ENCODE data around the gene CEP126.

CEP126 gene

DNA sequence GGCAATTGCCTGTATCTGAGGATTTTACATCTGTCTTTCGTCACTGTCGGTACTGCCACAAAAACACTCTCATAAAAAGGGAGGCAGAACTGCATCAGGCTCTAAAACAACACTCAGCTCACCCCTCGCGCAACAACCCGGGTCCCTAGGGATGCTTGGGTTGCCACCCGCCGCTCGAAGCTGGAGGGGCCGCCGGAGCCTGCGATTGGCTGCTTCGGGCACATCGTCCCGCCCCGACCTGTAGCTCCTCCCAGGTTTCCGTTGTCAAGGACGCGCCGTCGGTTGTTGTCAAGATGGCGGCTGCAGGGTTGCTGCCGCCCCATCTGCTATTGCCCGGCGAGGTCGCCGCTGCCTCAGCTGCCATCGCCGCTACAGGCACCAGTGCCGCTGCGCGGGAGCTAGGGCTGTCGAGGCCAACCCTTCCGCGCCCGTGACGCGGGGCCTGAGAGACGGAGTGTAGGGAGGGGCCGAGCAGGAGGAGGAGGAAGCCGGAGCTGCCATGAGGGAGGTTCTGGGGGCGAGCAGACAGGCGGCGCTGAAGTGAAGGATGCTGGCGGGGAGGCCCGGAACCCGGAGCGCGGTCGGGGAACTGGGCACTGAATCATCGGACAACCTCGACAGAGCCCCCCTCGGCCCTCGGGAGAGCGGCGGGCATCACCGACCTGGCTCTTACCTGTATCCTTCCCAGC, at the start of gene CEP126:
CEP126 (plus strand) TSS at position 273 of the 689 bp plus-strand sequence; CDS start at position 548, 275 bp downstream.
- Histone ChIP-seq H3K36me3 (no peaks in the 10 kb centered on the region), H3K27me3 (peaks cover 35% of the 10 kb centered on the region), H3K4me1 (ENCODE audit: control insufficient read depth in 1 of 2, insufficient read depth in 1 of 2, low read depth in 1 of 2, low read length in 1 of 2) (peaks cover 7 to 17% of the 10 kb centered on the region in 2 experiments), H3K27ac (no peak within 1 kb of the TSS), H3K9me3 (no peaks in the 10 kb centered on the region), H3K4me3 (ENCODE audit: low read depth in 1 of 2, low read length in 1 of 2) (peak within 1 kb of the TSS; percentile 54 to 63)
- TF ChIP-seq, protein P1, sequence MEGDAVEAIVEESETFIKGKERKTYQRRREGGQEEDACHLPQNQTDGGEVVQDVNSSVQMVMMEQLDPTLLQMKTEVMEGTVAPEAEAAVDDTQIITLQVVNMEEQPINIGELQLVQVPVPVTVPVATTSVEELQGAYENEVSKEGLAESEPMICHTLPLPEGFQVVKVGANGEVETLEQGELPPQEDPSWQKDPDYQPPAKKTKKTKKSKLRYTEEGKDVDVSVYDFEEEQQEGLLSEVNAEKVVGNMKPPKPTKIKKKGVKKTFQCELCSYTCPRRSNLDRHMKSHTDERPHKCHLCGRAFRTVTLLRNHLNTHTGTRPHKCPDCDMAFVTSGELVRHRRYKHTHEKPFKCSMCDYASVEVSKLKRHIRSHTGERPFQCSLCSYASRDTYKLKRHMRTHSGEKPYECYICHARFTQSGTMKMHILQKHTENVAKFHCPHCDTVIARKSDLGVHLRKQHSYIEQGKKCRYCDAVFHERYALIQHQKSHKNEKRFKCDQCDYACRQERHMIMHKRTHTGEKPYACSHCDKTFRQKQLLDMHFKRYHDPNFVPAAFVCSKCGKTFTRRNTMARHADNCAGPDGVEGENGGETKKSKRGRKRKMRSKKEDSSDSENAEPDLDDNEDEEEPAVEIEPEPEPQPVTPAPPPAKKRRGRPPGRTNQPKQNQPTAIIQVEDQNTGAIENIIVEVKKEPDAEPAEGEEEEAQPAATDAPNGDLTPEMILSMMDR (IDR thresholded peaks at IDR 0.05) = no peak

- H3K27ac ChIP-seq = no peak overlapping the region
- no peaks in the 10 kb centered on the region for H3K27me3 ChIP-seq
- TF ChIP-seq, protein P1 (IDR thresholded peaks at IDR 0.05) = no peak
- no peak overlapping the region for H3K4me3 ChIP-seq (ENCODE audit: low read depth in 1 of 2, low read length in 1 of 2)
- H3K4me1 ChIP-seq (ENCODE audit: control insufficient read depth in 1 of 2, insufficient read depth in 1 of 2, low read depth in 1 of 2, low read length in 1 of 2) = no peaks in the 10 kb centered on the region
- no peaks in the 10 kb centered on the region for H3K9me3 ChIP-seq
- no peaks in the 10 kb centered on the region for H3K36me3 ChIP-seq
These were observed 48.0 kb upstream of the CEP126 start for GRCh38 chr11:101866619-101867491.

GRCh38 chr11:101867951-101868350, 46.9 kb upstream of the CEP126 start:
- Histone ChIP-seq H3K36me3 (no peaks in the 10 kb centered on the region), H3K4me3 (ENCODE audit: low read depth in 1 of 2, low read length in 1 of 2) (no peak overlapping the region), H3K27me3 (no peaks in the 10 kb centered on the region), H3K27ac (no peak overlapping the region), H3K4me1 (ENCODE audit: control insufficient read depth in 1 of 2, insufficient read depth in 1 of 2, low read depth in 1 of 2, low read length in 1 of 2) (no peaks in the 10 kb centered on the region), H3K9me3 (no peaks in the 10 kb centered on the region)
- TF ChIP-seq, protein P1 (IDR thresholded peaks at IDR 0.05) = no peak

DNA sequence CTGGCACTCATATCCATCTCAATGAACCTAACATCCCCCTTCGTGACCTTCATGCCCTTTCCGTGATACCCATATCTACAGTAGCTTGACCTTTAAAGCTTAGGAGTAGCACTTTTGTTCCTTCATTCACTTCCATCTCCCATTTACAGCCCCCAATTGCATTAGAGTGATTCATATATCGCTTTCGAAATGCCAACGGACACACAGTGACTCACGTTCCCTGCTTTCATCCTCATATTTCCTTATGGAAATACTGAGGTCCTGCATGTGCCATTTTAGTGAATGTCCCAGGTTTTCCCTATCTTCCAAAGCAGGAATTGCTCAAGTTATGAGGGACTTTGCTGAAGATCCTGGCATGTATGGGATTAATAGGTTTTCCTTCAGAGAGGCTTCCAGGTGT, 44.3 kb upstream of the CEP126 start:
- Histone ChIP-seq H3K27me3 (no peaks in the 10 kb centered on the region), H3K27ac (no peak overlapping the region), H3K4me1 (ENCODE audit: control insufficient read depth in 1 of 2, insufficient read depth in 1 of 2, low read depth in 1 of 2, low read length in 1 of 2) (no peaks in the 10 kb centered on the region), H3K36me3 (no peaks in the 10 kb centered on the region), H3K9me3 (no peaks in the 10 kb centered on the region), H3K4me3 (ENCODE audit: low read depth in 1 of 2, low read length in 1 of 2) (no peak overlapping the region)
- TF ChIP-seq, protein P1 (IDR thresholded peaks at IDR 0.05) = no peak

DNA sequence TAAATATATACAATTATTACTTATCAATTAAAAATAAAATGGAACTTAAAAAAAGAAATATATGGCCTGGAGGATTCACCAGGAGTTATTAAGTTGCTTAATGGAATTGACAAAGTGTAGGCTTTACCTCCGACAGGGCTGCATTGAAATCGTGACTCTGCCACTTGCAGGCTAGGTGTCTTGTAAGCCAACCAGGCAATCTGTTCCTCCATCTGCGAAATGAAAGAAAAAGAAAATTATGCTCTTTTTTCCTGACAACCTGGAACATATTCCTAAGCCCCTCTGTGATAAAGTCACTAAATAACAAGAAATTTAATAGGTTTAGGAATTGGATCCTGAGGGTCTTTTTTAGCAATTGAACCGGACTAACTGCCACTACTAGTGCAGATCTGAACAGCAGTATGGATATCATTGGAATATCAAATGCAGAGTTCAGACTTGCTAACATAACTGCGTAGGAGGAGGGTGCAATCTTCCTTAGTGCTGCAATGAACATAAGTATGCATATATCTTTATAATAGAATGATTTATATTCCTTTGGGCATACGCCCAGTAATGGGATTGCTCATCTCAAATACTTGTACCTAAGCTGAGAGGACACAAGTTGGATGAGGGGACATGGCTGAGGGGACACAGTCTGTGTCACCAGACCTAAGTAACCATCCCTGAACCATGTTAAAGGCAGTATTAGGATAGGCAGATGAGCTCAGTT, 42.5 kb upstream of the CEP126 start:
- Histone ChIP-seq H3K4me1 (ENCODE audit: control insufficient read depth in 1 of 2, insufficient read depth in 1 of 2, low read depth in 1 of 2, low read length in 1 of 2) (no peaks in the 10 kb centered on the region), H3K4me3 (ENCODE audit: low read depth in 1 of 2, low read length in 1 of 2) (no peak overlapping the region), H3K27me3 (no peaks in the 10 kb centered on the region), H3K27ac (no peak overlapping the region), H3K9me3 (no peaks in the 10 kb centered on the region), H3K36me3 (no peaks in the 10 kb centered on the region)
- TF ChIP-seq, protein P1 (IDR thresholded peaks at IDR 0.05) = no peak
